Adrenal gland (tissue), 12 donors: ENCODE results near the gene TMEM63C. TPM values are rescaled to one million over a fixed set of nuclear protein-coding genes. Genes with fewer than 3 reads are reported as not detected.
A peak's percentile ranks its signal among the peaks of the same experiment; 100 is the strongest.

Source experiments
- DNase-seq, 7 donors: peaks; one replicate each; pipeline ENCODE4 v3.0.0-alpha.2; 2019 to 2020
- H3K27ac ChIP-seq, 5 donors: fragments of 200-600 bp; sonication (generic) in 4 of 5; 1 replicate in 3 of 5; 2 replicates in 2 of 5; pipeline versions ENCODE4 v1.5.1 to v1.8.0; 2016 to 2020; ENCODE audit warnings: mild to moderate bottlenecking in 1 of 5
- H3K27me3 ChIP-seq: fragments of 200-600 bp; 2 replicates; pipeline ENCODE4 v1.8.0; 2021
- H3K36me3 ChIP-seq, 2 donors: fragments of 200-600 bp; replicated peaks in 1 of 2; 1 replicate in 1 of 2; 2 replicates in 1 of 2; pipeline versions ENCODE4 v1.5.1 to v1.8.0; 2018 to 2022
- H3K4me1 ChIP-seq, 2 donors: fragments of 200-600 bp; replicated peaks in 1 of 2; 1 replicate in 1 of 2; 2 replicates in 1 of 2; pipeline versions ENCODE4 v1.5.1 to v1.8.0; 2018 to 2021
- H3K4me3 ChIP-seq, 4 donors: fragments of 200-600 bp; sonication (generic) in 3 of 4; one replicate each; pipeline ENCODE4 v1.5.1; 2016 to 2018
- H3K9me3 ChIP-seq, 3 donors: fragments of 200-600 bp; sonication (generic) in 1 of 3; replicated peaks in 1 of 3; 1 replicate in 2 of 3; 2 replicates in 1 of 3; pipeline versions ENCODE4 v1.5.1 to v1.8.0; 2016 to 2021
- CTCF ChIP-seq, 6 experiments: fragments of 450-650 bp in 4 of 6; fragments of 200-600 bp in 2 of 6; sonication (generic) in 1 of 6; IDR thresholded peaks; 1 replicate in 5 of 6; 2 replicates in 1 of 6; pipeline versions ENCODE4 v1.5.1 to v1.8.0; 2016 to 2021; ENCODE audit warnings: antibody characterized with exemption in 6 of 6, mild to moderate bottlenecking in 2 of 6, moderate library complexity in 1 of 6
- POLR2A ChIP-seq, 2 donors: fragments of 450-650 bp; IDR thresholded peaks; one replicate each; pipeline ENCODE4 v1.6.1; 2017; ENCODE audit warnings: antibody characterized with exemption in 2 of 2, mild to moderate bottlenecking in 2 of 2, moderate library complexity in 1 of 2
- WGBS, 4 donors: extraction: QIAGEN DNeasy Blood & Tissue Kit in 2 of 4; methylation state at CpG; one replicate each; pipeline versions ENCODE4 v1.1.5 to v1.1.7; 2013 to 2017; 5-methylcytosine and 5-hydroxymethylcytosine counted together
- intact Hi-C, 2 donors: fragments of 100-400 bp; cut with DNase I; formaldehyde crosslinking; loops; one replicate each; pipeline versions ENCODE4 v1.14.1 to v1.15.0; 2022 to 2023
- polyA plus RNA-seq, 3 donors: library from polyadenylated mRNA; stranded (reverse); fragments of 200-250 nt in 2 of 3; fragments of 350-450 nt in 1 of 3; fragmentation: Illumina TruSeq in 1 of 3; extraction: RNeasy Lipid Tissue Mini Kit (QIAGEN cat#74804) in 1 of 3; gene quantifications; one replicate each; pipeline ENCODE4 v1.2.3, GENCODE V29; 2013 to 2014
- total RNA-seq, 9 donors: library from RNA; depleted of rRNA in 4 of 9; stranded (reverse); fragments of >200 nt in 4 of 9; fragments of 120-200 nt in 1 of 9; fragmentation: NEBNext Ultra II Directional in 1 of 9; extraction: Animal tissue kit (Norgen Biotek cat#: 25700) in 1 of 9; gene quantifications; one replicate each; pipeline versions ENCODE4 v1.1.0 to v1.2.4, GENCODE V29; 2013 to 2023
- donor health status: healthy with polysubstance abuse.
- donor health status: Bipolar disorder and iron deficiency.
- donor health status: DM: yes; HTN: yes; CAD: no.
- donor health status: DM: no; HTN: no; CAD: no.
- donor health status: DM: no; HTN: no; CAD: no.
- donor health status: DM: yes; HTN: yes; CAD: no.

The TMEM63C gene
- total and polyA plus RNA-seq, 12 donors = 2.7 to 21.2 (median 8.3) TPM

GRCh38 chr14:77212943-77213678 lies 31.5 kb downstream of the TMEM63C start:
- peak; percentile 31 to 79 (median 52) for DNase-seq
- H3K9me3 ChIP-seq = no peaks in the 10 kb centered on the region
- no peaks in the 10 kb centered on the region for H3K4me1 ChIP-seq
- no peak for TF ChIP-seq POLR2A (IDR thresholded peaks at IDR 0.05)
- peak; percentile 36 to 65 (median 63) for TF ChIP-seq CTCF (IDR thresholded peaks at IDR 0.05)
- no peaks in the 10 kb centered on the region for H3K27me3 ChIP-seq
- no peaks in the 10 kb centered on the region for H3K36me3 ChIP-seq
- H3K27ac ChIP-seq = no peak overlapping the region
- no peak overlapping the region for H3K4me3 ChIP-seq
- WGBS, 4 donors = 12 to 18% (median 14%) methylated on average over 17 of the region's 17 CpGs
- intact Hi-C loops = loop anchor here in 1 of 2 donors (5.0 kb wide), 1 partner anchor 61 kb away; no protein-coding TSS in a partner anchor

- Histone ChIP-seq H3K9me3 (no peaks in the 10 kb centered on the region), H3K4me3 (no peak overlapping the region), H3K4me1 (no peaks in the 10 kb centered on the region), H3K27me3 (no peaks in the 10 kb centered on the region), H3K36me3 (no peaks in the 10 kb centered on the region), H3K27ac (no peak overlapping the region)
- intact Hi-C loops = loop anchor here in 1 of 2 donors (5.0 kb wide), 1 partner anchor 61 kb away; no protein-coding TSS in a partner anchor
- WGBS, 4 donors = 26 to 39% (median 38%) methylated on average over 6 of the region's 6 CpGs
- TF ChIP-seq POLR2A (IDR thresholded peaks at IDR 0.05) (no peak), CTCF (IDR thresholded peaks at IDR 0.05) (no peak)
- DNase-seq = no peak
Observed at GRCh38 chr14:77213679-77214016, 32.0 kb downstream of the TMEM63C start.

GRCh38 chr14:77214216-77214615 lies 32.6 kb downstream of the TMEM63C start:
- no peaks in the 10 kb centered on the region for H3K4me1 ChIP-seq
- TF ChIP-seq CTCF (IDR thresholded peaks at IDR 0.05) = no peak
- no peak for TF ChIP-seq POLR2A (IDR thresholded peaks at IDR 0.05)
- H3K4me3 ChIP-seq = no peak overlapping the region
- no peaks in the 10 kb centered on the region for H3K36me3 ChIP-seq
- H3K27me3 ChIP-seq = no peaks in the 10 kb centered on the region
- no peak overlapping the region for H3K27ac ChIP-seq
- no peak for DNase-seq
- 68 to 85% (median 75%) methylated on average over 3 to 7 of the region's 7 CpGs for WGBS, 4 donors
- no peaks in the 10 kb centered on the region for H3K9me3 ChIP-seq
- intact Hi-C loops = loop anchor here in 1 of 2 donors (5.0 kb wide), 1 partner anchor 62 kb away; no protein-coding TSS in a partner anchor

DNA sequence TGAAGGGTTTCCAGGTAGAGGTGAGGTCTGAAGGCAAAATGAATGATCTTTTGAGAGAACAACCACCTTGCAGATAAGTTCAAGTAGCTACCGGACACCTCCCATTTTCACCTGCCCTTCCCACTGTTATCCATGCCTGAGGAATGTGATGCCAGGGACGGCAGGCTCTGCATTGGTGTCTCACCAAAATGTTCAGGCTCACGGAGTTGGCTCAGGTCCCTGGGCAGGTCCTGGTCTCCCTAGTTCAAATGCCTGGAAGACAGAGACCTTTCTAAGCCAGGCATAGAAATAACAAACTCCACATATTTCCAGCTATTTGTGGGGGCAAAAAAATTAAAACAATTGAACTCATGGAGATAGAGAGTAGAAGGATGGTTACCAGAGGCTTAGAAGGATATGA lies 36.0 kb downstream of the TMEM63C start:
- TF ChIP-seq CTCF (IDR thresholded peaks at IDR 0.05) (no peak), POLR2A (IDR thresholded peaks at IDR 0.05) (no peak)
- Histone ChIP-seq H3K9me3 (no peaks in the 10 kb centered on the region), H3K4me1 (no peaks in the 10 kb centered on the region), H3K27me3 (no peaks in the 10 kb centered on the region), H3K27ac (no peak overlapping the region), H3K36me3 (no peaks in the 10 kb centered on the region), H3K4me3 (no peak overlapping the region)
- no peak for DNase-seq
- intact Hi-C loops = no loop called here
- 57 to 87% (median 82%) methylated on average over 3 of the region's 3 CpGs for WGBS, 4 donors
